Activated naive CD8-positive, alpha-beta T cell (primary cell): ENCODE results near the gene GOLGA1.

ENCODE experiments used
- H3K27ac Mint-ChIP-seq: one replicate; pipeline ENCODE4 v1.8.0; 2021; ENCODE audit warnings: mixed read lengths
- H3K27me3 Mint-ChIP-seq: one replicate; pipeline ENCODE4 v1.8.0; 2021; ENCODE audit warnings: mixed read lengths
- H3K36me3 Mint-ChIP-seq: one replicate; pipeline ENCODE4 v1.8.0; 2021; ENCODE audit warnings: mixed read lengths
- H3K4me1 Mint-ChIP-seq: one replicate; pipeline ENCODE4 v1.8.0; 2021; ENCODE audit warnings: low read depth, mixed read lengths
- H3K4me3 Mint-ChIP-seq: one replicate; pipeline ENCODE4 v1.8.0; 2021; ENCODE audit warnings: mild to moderate bottlenecking, mixed read lengths
- H3K9me3 Mint-ChIP-seq: one replicate; pipeline ENCODE4 v1.8.0; 2021; ENCODE audit warnings: low read depth, mixed read lengths

The GOLGA1 gene

GRCh38 chr9:124860582-124861341 is 80.1 kb downstream of the GOLGA1 start:
- Mint-ChIP-seq H3K9me3 (no peaks in the 10 kb centered on the region), H3K4me1 (peaks cover 31% of the 10 kb centered on the region), H3K4me3 (peak overlapping the region; percentile 95), H3K27ac (peak overlapping the region; percentile 95), H3K36me3 (peaks cover 18% of the 10 kb centered on the region), H3K27me3 (no peaks in the 10 kb centered on the region)

DNA sequence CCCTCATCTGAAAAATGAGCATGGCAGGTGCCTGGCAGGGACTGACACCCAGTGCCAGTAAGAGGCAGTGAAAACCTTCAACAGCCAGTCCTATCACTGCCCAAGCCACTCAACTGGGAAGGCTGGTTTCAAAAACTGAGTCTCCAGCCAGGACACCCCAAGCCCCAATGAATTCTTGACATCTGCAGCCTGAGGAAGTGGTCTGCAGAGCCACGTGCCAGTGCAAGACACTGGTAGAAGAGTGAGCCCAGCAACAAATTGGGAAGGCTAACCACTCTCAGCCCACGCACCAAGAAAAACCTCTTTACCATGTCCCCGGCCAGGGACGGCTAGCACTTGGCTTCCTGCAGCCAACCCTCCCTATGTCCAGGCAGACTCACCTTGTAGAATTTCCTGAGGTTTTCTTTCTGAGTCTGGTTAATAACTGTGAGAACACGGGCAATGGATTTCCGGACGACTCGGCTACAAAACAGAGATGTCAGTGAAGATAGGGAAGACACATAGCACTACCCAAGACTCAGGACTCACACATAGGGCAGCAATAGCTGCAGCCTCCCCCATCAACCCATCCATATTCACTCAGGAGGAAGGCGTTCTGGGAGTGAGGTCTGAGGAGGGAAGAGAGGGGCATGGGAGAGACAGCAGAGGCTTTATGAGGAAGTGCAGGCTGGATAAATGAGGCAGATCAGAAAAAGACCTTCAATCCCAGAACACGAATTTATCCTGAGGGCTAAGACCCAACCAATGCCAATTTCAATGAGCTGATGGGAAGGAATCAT is 80.9 kb downstream of the GOLGA1 start:
- Mint-ChIP-seq H3K36me3 (peaks cover 18% of the 10 kb centered on the region), H3K27me3 (no peaks in the 10 kb centered on the region), H3K27ac (peak overlapping the region; percentile 95), H3K9me3 (no peaks in the 10 kb centered on the region), H3K4me1 (peaks cover 32% of the 10 kb centered on the region), H3K4me3 (peak overlapping the region; percentile 95)

GRCh38 chr9:124858330-124859046 is 82.4 kb downstream of the GOLGA1 start:
- peak overlapping the region; percentile 95 for H3K4me3 Mint-ChIP-seq
- no peaks in the 10 kb centered on the region for H3K9me3 Mint-ChIP-seq
- H3K4me1 Mint-ChIP-seq = peaks cover 32% of the 10 kb centered on the region
- peak overlapping the region; percentile 41 for H3K27ac Mint-ChIP-seq
- H3K36me3 Mint-ChIP-seq = peaks cover 18% of the 10 kb centered on the region
- H3K27me3 Mint-ChIP-seq = no peaks in the 10 kb centered on the region

DNA sequence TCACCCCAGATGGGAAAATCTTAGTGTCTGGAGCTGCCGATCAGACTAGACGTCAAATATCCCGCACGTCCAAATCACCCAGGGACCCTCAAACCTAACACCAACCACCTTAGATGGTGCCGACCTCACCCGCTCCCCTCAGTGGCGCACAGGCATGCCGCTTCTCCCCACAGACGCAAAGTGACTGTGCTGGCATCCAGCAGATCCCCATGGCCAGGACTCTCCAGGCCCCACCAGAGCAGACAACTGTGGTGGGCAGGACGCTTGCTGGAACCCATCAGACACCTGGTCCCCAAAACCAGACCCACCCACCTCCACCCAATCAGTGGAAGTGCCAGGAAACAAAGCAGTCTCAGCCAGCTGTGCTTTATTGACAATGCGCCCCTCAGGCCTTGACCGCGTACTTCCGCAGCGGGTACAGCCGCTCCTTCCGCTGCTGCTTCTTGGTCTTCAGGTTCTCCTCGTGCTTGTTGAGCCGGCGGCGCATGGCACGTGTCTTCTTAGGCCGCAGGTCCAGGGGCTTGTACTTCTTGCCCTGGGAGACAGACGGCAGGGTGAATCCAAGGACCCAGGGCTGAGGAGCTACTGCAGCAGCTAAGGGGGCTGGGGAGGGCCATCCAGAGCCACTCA is 83.2 kb downstream of the GOLGA1 start:
- H3K36me3 Mint-ChIP-seq = peaks cover 18% of the 10 kb centered on the region
- H3K4me3 Mint-ChIP-seq = peak overlapping the region; percentile 62
- no peaks in the 10 kb centered on the region for H3K9me3 Mint-ChIP-seq
- H3K4me1 Mint-ChIP-seq = peaks cover 33% of the 10 kb centered on the region
- H3K27ac Mint-ChIP-seq = peak overlapping the region; percentile 34
- no peaks in the 10 kb centered on the region for H3K27me3 Mint-ChIP-seq

- Mint-ChIP-seq H3K36me3 (peaks cover 15% of the 10 kb centered on the region), H3K27me3 (no peaks in the 10 kb centered on the region), H3K27ac (peak overlapping the region; percentile 54), H3K4me3 (no peak overlapping the region), H3K4me1 (peaks cover 33% of the 10 kb centered on the region), H3K9me3 (no peaks in the 10 kb centered on the region)
Measured at GRCh38 chr9:124855944-124856765, 84.7 kb downstream of the GOLGA1 start.

DNA sequence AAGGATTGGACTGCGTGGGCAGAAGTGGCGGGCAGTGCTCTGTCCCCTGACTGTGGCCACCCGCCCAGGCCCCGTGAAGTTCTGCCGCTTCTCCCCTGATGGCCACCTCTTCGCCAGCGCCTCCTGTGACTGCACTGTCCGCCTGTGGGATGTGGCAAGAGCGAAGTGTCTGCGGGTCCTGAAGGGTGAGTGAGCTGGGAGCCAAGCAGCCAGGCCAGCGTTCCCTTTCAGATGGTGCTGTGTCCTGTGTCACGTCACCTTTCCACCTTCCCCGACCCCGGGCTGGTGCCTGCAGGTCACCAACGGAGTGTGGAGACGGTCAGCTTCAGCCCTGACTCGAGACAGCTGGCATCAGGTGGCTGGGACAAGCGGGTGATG is 85.3 kb downstream of the GOLGA1 start:
- H3K27me3 Mint-ChIP-seq = no peaks in the 10 kb centered on the region
- H3K36me3 Mint-ChIP-seq = peaks cover 13% of the 10 kb centered on the region
- H3K9me3 Mint-ChIP-seq = no peaks in the 10 kb centered on the region
- H3K27ac Mint-ChIP-seq = no peak overlapping the region
- H3K4me1 Mint-ChIP-seq = peaks cover 33% of the 10 kb centered on the region
- H3K4me3 Mint-ChIP-seq = no peak overlapping the region

GRCh38 chr9:124854822-124855221 is 86.1 kb downstream of the GOLGA1 start:
- H3K36me3 Mint-ChIP-seq = peaks cover 5% of the 10 kb centered on the region
- peak overlapping the region; percentile 51 for H3K4me3 Mint-ChIP-seq
- no peaks in the 10 kb centered on the region for H3K9me3 Mint-ChIP-seq
- H3K27me3 Mint-ChIP-seq = peaks cover 2% of the 10 kb centered on the region
- H3K27ac Mint-ChIP-seq = peak overlapping the region; percentile 66
- H3K4me1 Mint-ChIP-seq = peaks cover 26% of the 10 kb centered on the region

DNA sequence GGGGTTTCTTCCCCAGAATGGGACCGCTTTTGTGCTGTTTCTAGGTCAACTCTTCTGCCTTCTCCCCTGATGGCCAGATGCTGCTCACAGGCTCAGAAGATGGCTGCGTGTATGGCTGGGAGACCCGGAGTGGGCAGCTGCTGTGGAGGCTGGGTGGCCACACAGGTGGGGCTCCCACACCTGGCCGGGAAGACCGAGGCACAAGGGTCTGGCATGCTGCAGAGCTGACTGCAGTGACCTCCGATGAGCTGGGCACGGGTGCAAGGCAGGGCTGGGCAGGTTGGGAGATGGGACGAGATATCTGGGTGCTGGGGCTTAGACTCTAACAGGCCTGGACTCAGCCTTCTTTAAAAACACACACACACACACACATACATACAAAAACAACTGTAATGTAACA is 86.7 kb downstream of the GOLGA1 start:
- H3K4me1 Mint-ChIP-seq = peaks cover 21% of the 10 kb centered on the region
- H3K27me3 Mint-ChIP-seq = peaks cover 2% of the 10 kb centered on the region
- no peak overlapping the region for H3K4me3 Mint-ChIP-seq
- H3K27ac Mint-ChIP-seq = no peak overlapping the region
- H3K36me3 Mint-ChIP-seq = no peaks in the 10 kb centered on the region
- no peaks in the 10 kb centered on the region for H3K9me3 Mint-ChIP-seq

GRCh38 chr9:124853605-124854143 is 87.2 kb downstream of the GOLGA1 start:
- no peaks in the 10 kb centered on the region for H3K36me3 Mint-ChIP-seq
- H3K4me3 Mint-ChIP-seq = no peak overlapping the region
- no peak overlapping the region for H3K27ac Mint-ChIP-seq
- H3K27me3 Mint-ChIP-seq = peaks cover 2% of the 10 kb centered on the region
- H3K9me3 Mint-ChIP-seq = no peaks in the 10 kb centered on the region
- H3K4me1 Mint-ChIP-seq = peaks cover 21% of the 10 kb centered on the region

DNA sequence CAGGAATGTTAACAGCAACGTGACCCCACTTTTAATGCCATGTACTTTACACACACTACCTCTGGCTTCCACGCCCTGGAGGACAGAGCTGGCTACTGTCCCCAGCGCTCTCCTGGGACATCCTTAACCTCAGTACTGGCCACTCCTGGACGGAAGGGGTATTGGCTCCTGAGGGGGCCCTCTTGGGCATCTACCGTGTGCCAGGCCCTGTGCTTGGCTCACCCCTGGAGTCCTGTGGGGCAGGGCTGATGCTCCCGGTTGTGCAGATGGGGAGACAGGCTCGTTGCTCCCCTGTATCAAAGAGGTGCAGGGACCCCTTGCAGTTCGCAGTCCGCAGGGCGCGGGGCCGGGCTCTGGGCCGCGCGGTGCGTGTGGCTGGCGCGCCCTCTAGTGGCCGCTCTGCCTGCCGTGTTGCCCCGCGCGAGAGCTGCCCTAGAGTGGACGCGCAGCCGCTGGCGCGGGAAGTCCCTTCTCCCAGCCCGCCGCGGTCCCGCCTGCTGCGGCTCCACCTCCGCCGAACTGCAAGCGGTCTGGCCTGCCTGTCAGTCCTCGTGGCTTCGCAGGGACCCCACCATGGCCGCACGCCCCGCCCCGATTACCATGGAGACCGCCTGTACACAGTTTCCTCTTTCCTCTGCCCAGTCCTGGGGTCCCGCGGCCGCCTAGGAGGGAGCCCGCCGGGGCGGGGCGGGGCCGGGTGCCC is 87.9 kb downstream of the GOLGA1 start, which contains the start of gene WDR38:
Gene WDR38 (plus strand): TSS at position 632 of the 703 bp plus-strand sequence. CDS start 72 bp downstream, outside the sequence.
- Mint-ChIP-seq H3K9me3 (no peaks in the 10 kb centered on the region), H3K4me3 (peak within 1 kb of the TSS; percentile 68), H3K27ac (no peak within 1 kb of the TSS), H3K27me3 (peaks cover 2% of the 10 kb centered on the region), H3K4me1 (peaks cover 18% of the 10 kb centered on the region), H3K36me3 (no peaks in the 10 kb centered on the region)

DNA sequence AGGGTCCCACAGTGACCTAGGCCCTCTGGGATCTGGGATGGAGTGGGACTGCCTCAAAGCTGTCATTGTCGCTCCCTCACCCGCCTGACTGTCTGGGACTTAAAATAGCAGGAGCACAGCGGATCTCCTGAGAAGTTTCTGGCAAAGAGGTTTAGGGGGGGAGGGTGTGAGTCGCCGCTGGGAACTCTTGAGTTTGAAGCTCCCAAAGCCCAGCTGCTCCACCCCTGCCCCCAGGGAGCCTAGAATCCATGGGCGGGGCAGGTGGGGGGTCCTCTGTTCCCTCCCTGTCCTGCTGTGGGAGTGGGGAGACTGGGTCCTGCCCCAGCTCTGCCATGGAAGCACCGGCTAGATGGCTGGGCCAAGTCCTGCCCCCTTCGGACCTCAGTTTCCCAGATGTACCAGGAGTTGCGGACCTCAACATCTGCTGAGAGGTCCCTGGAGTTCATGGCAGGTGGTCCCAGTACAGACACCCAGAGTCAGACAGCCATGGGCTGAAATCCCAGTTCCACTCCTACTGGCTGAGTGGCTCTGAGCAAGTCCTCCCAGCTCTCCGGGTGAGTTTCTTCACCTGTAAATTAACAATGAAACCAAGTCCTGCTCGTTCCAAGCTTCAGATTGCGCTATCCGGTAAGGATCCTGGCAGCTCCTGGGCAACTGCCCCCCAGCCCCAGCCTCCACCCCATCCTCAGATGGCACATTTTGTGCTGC is 88.6 kb downstream of the GOLGA1 start:
- H3K4me3 Mint-ChIP-seq = peak overlapping the region; percentile 68
- H3K36me3 Mint-ChIP-seq = no peaks in the 10 kb centered on the region
- H3K27me3 Mint-ChIP-seq = peaks cover 2% of the 10 kb centered on the region
- peaks cover 11% of the 10 kb centered on the region for H3K4me1 Mint-ChIP-seq
- H3K27ac Mint-ChIP-seq = no peak overlapping the region
- no peaks in the 10 kb centered on the region for H3K9me3 Mint-ChIP-seq

DNA sequence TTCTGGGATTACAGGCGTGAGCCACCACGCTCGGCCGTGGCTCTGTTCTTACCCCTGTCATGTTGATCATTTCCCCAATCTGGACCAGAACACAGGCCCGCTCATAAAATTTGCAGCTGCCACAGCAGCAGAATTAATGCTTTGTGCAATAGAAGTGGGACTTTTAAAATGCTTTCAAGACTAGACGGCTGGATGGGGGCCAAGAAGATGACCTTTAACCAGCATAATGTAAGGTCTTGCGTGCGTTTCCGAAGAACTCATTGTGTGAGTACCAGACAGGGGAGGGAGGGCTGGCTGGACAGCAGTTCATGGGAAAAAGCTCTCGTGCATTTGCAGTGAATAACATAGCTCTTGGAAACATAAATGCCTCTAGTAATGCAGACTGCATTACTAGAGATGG is 91.1 kb downstream of the GOLGA1 start:
- Mint-ChIP-seq H3K4me1 (peaks cover 7% of the 10 kb centered on the region), H3K36me3 (no peaks in the 10 kb centered on the region), H3K27ac (no peak overlapping the region), H3K4me3 (no peak overlapping the region), H3K9me3 (no peaks in the 10 kb centered on the region), H3K27me3 (peaks cover 7% of the 10 kb centered on the region)

DNA sequence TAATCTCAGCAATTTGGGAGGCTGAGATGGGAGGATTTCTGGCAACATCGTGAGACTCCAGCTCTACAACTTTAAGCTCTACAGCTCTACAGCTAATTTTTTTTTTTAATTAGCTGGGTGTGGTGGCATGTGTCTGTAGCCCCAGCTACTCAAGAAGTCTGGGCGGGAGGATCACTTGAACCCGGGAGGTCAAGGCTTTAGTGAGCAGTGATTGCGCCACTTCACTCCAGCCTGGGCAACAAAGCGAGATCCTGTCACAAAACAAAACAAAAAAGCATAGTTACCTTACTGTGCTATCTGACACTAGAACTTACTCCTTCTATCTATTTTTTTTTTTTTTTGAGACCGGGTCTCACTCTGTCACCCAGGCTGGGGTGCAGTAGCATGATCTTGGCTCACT is 93.9 kb downstream of the GOLGA1 start:
- Mint-ChIP-seq H3K4me1 (peaks cover 2% of the 10 kb centered on the region), H3K27ac (no peak overlapping the region), H3K27me3 (peaks cover 9% of the 10 kb centered on the region), H3K9me3 (no peaks in the 10 kb centered on the region), H3K4me3 (no peak overlapping the region), H3K36me3 (no peaks in the 10 kb centered on the region)
